OCI-LY1 (cell line): ENCODE data around the gene CIDEA.

ENCODE experiments used
- EZH2 ChIP-seq: fragments of 200-600 bp; sonication (generic), shearing (Covaris generic); IDR thresholded peaks from 2 replicates; pipeline ENCODE4 v1.8.0; 2017; ENCODE audit warnings: borderline replicate concordance, mixed run types, mild to moderate bottlenecking, antibody characterized with exemption, low read length, moderate library complexity, mixed read lengths
- TF ChIP-seq, protein P1 (sequence below): fragments of 200-600 bp; sonication (generic), shearing (Covaris generic); IDR thresholded peaks from 2 replicates; pipeline ENCODE4 v1.5.1; 2017; ENCODE audit warnings: mild to moderate bottlenecking, antibody characterized with exemption, low read length, moderate library complexity, mixed read lengths

DNA sequence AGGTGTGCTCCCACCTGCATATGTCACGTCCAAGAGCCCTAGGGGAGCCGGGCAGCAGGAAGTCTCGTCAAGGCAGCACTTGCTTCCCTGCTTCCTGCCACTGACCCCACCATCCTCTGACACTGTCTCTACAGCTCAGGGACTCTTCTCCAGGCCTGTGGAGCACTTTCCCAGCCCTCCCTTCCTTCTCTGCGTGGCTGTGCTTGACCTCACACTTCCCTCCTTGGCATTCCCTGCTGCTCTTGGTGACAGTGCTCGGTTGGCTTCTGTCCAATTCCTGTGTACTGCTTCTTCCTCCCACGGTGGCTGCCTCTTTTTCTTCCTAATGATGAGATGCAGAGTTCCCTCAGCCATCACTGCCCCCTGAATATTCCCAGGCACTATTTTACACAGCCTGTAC lies 2.8 kb downstream of the CIDEA start:
- TF ChIP-seq, protein P1, sequence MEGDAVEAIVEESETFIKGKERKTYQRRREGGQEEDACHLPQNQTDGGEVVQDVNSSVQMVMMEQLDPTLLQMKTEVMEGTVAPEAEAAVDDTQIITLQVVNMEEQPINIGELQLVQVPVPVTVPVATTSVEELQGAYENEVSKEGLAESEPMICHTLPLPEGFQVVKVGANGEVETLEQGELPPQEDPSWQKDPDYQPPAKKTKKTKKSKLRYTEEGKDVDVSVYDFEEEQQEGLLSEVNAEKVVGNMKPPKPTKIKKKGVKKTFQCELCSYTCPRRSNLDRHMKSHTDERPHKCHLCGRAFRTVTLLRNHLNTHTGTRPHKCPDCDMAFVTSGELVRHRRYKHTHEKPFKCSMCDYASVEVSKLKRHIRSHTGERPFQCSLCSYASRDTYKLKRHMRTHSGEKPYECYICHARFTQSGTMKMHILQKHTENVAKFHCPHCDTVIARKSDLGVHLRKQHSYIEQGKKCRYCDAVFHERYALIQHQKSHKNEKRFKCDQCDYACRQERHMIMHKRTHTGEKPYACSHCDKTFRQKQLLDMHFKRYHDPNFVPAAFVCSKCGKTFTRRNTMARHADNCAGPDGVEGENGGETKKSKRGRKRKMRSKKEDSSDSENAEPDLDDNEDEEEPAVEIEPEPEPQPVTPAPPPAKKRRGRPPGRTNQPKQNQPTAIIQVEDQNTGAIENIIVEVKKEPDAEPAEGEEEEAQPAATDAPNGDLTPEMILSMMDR = no peak
- TF ChIP-seq EZH2 = no peak
